Iris pigment epithelial cell (primary cell): ENCODE data around the gene NCOR2.

Experiments used
- DNase-seq: peaks from one replicate; pipeline ENCODE4 v3.0.0-alpha.2; 2011; ENCODE audit warnings: low read depth

The NCOR2 gene

GRCh38 chr12:124576061-124576650 is 8.7 kb upstream of the NCOR2 start:
- no peak for DNase-seq

- peak; percentile 24 for DNase-seq
Measured at GRCh38 chr12:124573839-124574786, 6.7 kb upstream of the NCOR2 start.

GRCh38 chr12:124571556-124571955 is 4.1 kb upstream of the NCOR2 start:
- DNase-seq: no peak

- no peak for DNase-seq
Measured at GRCh38 chr12:124570810-124571209, 3.4 kb upstream of the NCOR2 start.

- DNase-seq: peak; percentile 14
Measured at GRCh38 chr12:124569375-124570148, 2.1 kb upstream of the NCOR2 start.

GRCh38 chr12:124568431-124569374 is 1.3 kb upstream of the NCOR2 start:
- DNase-seq: peak; percentile 95

- peak; percentile 97 for DNase-seq
Measured at GRCh38 chr12:124567673-124568373, 411 bp upstream of the NCOR2 start.

GRCh38 chr12:124566161-124566996 is 1.0 kb downstream of the NCOR2 start:
- peak; percentile 78 for DNase-seq

GRCh38 chr12:124565656-124566160 is 1.7 kb downstream of the NCOR2 start:
- no peak for DNase-seq

GRCh38 chr12:124564971-124565491 is 2.4 kb downstream of the NCOR2 start:
- DNase-seq: no peak

GRCh38 chr12:124564232-124564958 is 3.0 kb downstream of the NCOR2 start:
- DNase-seq: no peak

- no peak for DNase-seq
Measured at GRCh38 chr12:124563809-124564208, 3.6 kb downstream of the NCOR2 start.

- DNase-seq: no peak
Measured at GRCh38 chr12:124563401-124563800, 4.0 kb downstream of the NCOR2 start.

- DNase-seq: no peak
Measured at GRCh38 chr12:124562796-124563181, 4.6 kb downstream of the NCOR2 start.

- DNase-seq: no peak
Measured at GRCh38 chr12:124562018-124562795, 5.2 kb downstream of the NCOR2 start.

- no peak for DNase-seq
Measured at GRCh38 chr12:124561231-124561630, 6.2 kb downstream of the NCOR2 start.

GRCh38 chr12:124560146-124560890 is 7.1 kb downstream of the NCOR2 start:
- no peak for DNase-seq
